ENCODE results near the gene EIF4E3.

GRCh38 chr3:71704915-71705314, 20.3 kb downstream of the EIF4E3 start:
- TF ChIP-seq, protein P1, sequence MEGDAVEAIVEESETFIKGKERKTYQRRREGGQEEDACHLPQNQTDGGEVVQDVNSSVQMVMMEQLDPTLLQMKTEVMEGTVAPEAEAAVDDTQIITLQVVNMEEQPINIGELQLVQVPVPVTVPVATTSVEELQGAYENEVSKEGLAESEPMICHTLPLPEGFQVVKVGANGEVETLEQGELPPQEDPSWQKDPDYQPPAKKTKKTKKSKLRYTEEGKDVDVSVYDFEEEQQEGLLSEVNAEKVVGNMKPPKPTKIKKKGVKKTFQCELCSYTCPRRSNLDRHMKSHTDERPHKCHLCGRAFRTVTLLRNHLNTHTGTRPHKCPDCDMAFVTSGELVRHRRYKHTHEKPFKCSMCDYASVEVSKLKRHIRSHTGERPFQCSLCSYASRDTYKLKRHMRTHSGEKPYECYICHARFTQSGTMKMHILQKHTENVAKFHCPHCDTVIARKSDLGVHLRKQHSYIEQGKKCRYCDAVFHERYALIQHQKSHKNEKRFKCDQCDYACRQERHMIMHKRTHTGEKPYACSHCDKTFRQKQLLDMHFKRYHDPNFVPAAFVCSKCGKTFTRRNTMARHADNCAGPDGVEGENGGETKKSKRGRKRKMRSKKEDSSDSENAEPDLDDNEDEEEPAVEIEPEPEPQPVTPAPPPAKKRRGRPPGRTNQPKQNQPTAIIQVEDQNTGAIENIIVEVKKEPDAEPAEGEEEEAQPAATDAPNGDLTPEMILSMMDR (IDR thresholded peaks at IDR 0.05), result no peak
- TF ChIP-seq POLR2A (IDR thresholded peaks at IDR 0.05), result no peak
